Upper lobe of left lung (tissue), 4 donors: ENCODE measurements around the gene TK2.

ENCODE experiments used
- CTCF ChIP-seq, 6 experiments: fragments of 450-650 bp in 4 of 6; fragments of 200-600 bp in 2 of 6; sonication (generic) in 2 of 6; IDR thresholded peaks; one replicate each; pipeline ENCODE4 v1.5.1; 2016 to 2019; ENCODE audit warnings: antibody characterized with exemption in 6 of 6
- POLR2A ChIP-seq, 4 donors: fragments of 450-650 bp; IDR thresholded peaks; one replicate each; pipeline ENCODE4 v1.5.1; 2016 to 2017; ENCODE audit warnings: antibody characterized with exemption in 4 of 4, mild to moderate bottlenecking in 2 of 4
- POLR2AphosphoS5 ChIP-seq, 2 donors: sonication (generic); formaldehyde crosslinking; IDR thresholded peaks; one replicate each; pipeline ENCODE4 v1.5.1; 2017; ENCODE audit warnings: antibody characterized with exemption in 2 of 2

DNA sequence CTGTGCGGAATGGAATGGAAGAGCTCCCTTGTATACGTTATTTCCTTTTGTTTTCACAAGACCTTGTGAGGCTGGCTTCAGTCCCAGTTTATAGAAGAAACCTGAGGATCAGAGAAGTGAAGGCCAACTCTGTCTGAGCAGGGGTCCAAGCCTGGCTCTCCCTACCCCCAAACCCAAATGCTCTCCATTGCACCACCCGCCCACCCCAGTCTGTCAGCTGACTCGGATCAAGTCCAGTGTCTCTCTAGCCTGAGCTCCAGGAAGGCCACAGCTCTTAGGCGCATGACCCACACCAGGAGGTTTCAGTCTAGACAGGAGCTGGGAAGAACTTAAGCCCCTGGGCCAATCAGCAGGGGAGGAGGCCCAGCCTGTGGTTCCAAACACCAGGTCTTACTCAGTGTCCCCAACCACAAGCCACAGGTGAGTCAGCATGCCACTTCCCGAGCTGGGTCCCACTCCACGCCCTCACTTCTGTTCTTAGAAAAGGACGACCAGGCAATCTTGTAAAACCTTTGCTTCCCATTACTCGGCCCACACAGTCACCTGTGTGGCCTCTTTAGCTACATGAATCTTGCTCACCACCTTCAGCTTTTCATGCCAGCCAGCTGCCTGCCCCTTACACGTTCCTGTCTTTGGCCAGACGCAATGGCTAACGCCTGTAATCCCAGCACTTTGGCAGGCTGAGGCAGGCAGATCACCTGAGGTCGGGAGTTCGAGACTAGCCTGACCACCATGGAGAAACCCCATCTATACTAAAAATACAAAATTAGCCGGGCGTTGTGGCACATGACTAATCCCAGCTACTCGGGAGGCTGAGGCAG lies 27.8 kb downstream of the TK2 start:
- TF ChIP-seq POLR2AphosphoS5 (IDR thresholded peaks at IDR 0.05) (peak in 1 of 2 donors; percentile 78), CTCF (IDR thresholded peaks at IDR 0.05) (no peak), POLR2A (IDR thresholded peaks at IDR 0.05) (peak in 1 of 4 donors; percentile 21)
